Adrenal gland (tissue), 12 donors: ENCODE data around the gene MIGA2. TPM values are rescaled to one million over a fixed set of nuclear protein-coding genes. Genes with fewer than 3 reads are reported as not detected.

Experiments
- DNase-seq, 7 donors: peaks; one replicate each; pipeline ENCODE4 v3.0.0-alpha.2; 2019 to 2020
- H3K27ac ChIP-seq, 5 donors: fragments of 200-600 bp; sonication (generic) in 4 of 5; 1 replicate in 3 of 5; 2 replicates in 2 of 5; pipeline versions ENCODE4 v1.5.1 to v1.8.0; 2016 to 2020; ENCODE audit warnings: mild to moderate bottlenecking in 1 of 5
- H3K27me3 ChIP-seq: fragments of 200-600 bp; 2 replicates; pipeline ENCODE4 v1.8.0; 2021
- H3K36me3 ChIP-seq, 2 donors: fragments of 200-600 bp; replicated peaks in 1 of 2; 1 replicate in 1 of 2; 2 replicates in 1 of 2; pipeline versions ENCODE4 v1.5.1 to v1.8.0; 2018 to 2022
- H3K4me1 ChIP-seq, 2 donors: fragments of 200-600 bp; replicated peaks in 1 of 2; 1 replicate in 1 of 2; 2 replicates in 1 of 2; pipeline versions ENCODE4 v1.5.1 to v1.8.0; 2018 to 2021
- H3K4me3 ChIP-seq, 4 donors: fragments of 200-600 bp; sonication (generic) in 3 of 4; one replicate each; pipeline ENCODE4 v1.5.1; 2016 to 2018
- H3K9me3 ChIP-seq, 3 donors: fragments of 200-600 bp; sonication (generic) in 1 of 3; replicated peaks in 1 of 3; 1 replicate in 2 of 3; 2 replicates in 1 of 3; pipeline versions ENCODE4 v1.5.1 to v1.8.0; 2016 to 2021
- POLR2A ChIP-seq, 2 donors: fragments of 450-650 bp; IDR thresholded peaks; one replicate each; pipeline ENCODE4 v1.6.1; 2017; ENCODE audit warnings: antibody characterized with exemption in 2 of 2, mild to moderate bottlenecking in 2 of 2, moderate library complexity in 1 of 2
- WGBS, 4 donors: extraction: QIAGEN DNeasy Blood & Tissue Kit in 2 of 4; methylation state at CpG; one replicate each; pipeline versions ENCODE4 v1.1.5 to v1.1.7; 2013 to 2017; 5-methylcytosine and 5-hydroxymethylcytosine counted together
- intact Hi-C, 2 donors: fragments of 100-400 bp; cut with DNase I; formaldehyde crosslinking; loops; one replicate each; pipeline versions ENCODE4 v1.14.1 to v1.15.0; 2022 to 2023
- polyA plus RNA-seq, 3 donors: library from polyadenylated mRNA; stranded (reverse); fragments of 200-250 nt in 2 of 3; fragments of 350-450 nt in 1 of 3; fragmentation: Illumina TruSeq in 1 of 3; extraction: RNeasy Lipid Tissue Mini Kit (QIAGEN cat#74804) in 1 of 3; gene quantifications; one replicate each; pipeline ENCODE4 v1.2.3, GENCODE V29; 2013 to 2014
- total RNA-seq, 9 donors: library from RNA; depleted of rRNA in 4 of 9; stranded (reverse); fragments of >200 nt in 4 of 9; fragments of 120-200 nt in 1 of 9; fragmentation: NEBNext Ultra II Directional in 1 of 9; extraction: Animal tissue kit (Norgen Biotek cat#: 25700) in 1 of 9; gene quantifications; one replicate each; pipeline versions ENCODE4 v1.1.0 to v1.2.4, GENCODE V29; 2013 to 2023
- TF ChIP-seq, protein P1 (sequence below), 6 experiments: fragments of 450-650 bp in 4 of 6; fragments of 200-600 bp in 2 of 6; sonication (generic) in 1 of 6; IDR thresholded peaks; 1 replicate in 5 of 6; 2 replicates in 1 of 6; pipeline versions ENCODE4 v1.5.1 to v1.8.0; 2016 to 2021; ENCODE audit warnings: antibody characterized with exemption in 6 of 6, mild to moderate bottlenecking in 2 of 6, moderate library complexity in 1 of 6
- donor health status: healthy with polysubstance abuse.
- donor health status: Bipolar disorder and iron deficiency.
- donor health status: DM: yes; HTN: yes; CAD: no.
- donor health status: DM: no; HTN: no; CAD: no.
- donor health status: DM: no; HTN: no; CAD: no.
- donor health status: DM: yes; HTN: yes; CAD: no.

MIGA2 gene
- total and polyA plus RNA-seq, 12 donors, result 8.9 to 74.6 (median 43.7) TPM

DNA sequence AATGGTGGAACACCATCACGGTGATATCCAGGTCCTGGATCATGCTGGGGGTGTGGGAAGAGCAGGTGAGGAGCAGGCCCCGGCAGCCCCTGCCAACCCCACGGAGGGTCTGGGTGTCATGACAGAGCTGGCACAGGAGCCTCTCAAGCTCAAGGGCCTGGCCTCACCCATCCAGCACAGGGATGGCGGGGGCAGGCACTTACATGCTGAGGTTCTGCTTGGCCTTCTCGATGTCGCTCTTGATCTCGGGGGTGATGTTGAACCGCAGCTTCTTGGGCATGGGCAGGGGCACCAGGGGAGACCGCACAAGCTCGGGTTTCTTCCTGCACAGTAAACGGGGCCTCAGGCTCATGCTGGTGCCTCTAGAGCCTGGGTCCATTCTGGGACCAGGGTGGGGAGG is 61.9 kb downstream of the MIGA2 start:
- H3K4me3 ChIP-seq, result no peak overlapping the region
- peaks cover 15 to 18% of the 10 kb centered on the region in 2 donors for H3K4me1 ChIP-seq
- intact Hi-C loops, result no loop called here
- WGBS, 4 donors, result 95 to 97% (median 96%) methylated on average over 7 to 11 of the region's 11 CpGs
- no peak overlapping the region for H3K27ac ChIP-seq
- DNase-seq, result no peak
- no peaks in the 10 kb centered on the region for H3K9me3 ChIP-seq
- no peaks in the 10 kb centered on the region for H3K27me3 ChIP-seq
- TF ChIP-seq, protein P1, sequence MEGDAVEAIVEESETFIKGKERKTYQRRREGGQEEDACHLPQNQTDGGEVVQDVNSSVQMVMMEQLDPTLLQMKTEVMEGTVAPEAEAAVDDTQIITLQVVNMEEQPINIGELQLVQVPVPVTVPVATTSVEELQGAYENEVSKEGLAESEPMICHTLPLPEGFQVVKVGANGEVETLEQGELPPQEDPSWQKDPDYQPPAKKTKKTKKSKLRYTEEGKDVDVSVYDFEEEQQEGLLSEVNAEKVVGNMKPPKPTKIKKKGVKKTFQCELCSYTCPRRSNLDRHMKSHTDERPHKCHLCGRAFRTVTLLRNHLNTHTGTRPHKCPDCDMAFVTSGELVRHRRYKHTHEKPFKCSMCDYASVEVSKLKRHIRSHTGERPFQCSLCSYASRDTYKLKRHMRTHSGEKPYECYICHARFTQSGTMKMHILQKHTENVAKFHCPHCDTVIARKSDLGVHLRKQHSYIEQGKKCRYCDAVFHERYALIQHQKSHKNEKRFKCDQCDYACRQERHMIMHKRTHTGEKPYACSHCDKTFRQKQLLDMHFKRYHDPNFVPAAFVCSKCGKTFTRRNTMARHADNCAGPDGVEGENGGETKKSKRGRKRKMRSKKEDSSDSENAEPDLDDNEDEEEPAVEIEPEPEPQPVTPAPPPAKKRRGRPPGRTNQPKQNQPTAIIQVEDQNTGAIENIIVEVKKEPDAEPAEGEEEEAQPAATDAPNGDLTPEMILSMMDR (IDR thresholded peaks at IDR 0.05), result no peak
- TF ChIP-seq POLR2A (IDR thresholded peaks at IDR 0.05), result no peak
- peaks cover 0 to 30% of the 10 kb centered on the region in 2 donors for H3K36me3 ChIP-seq

DNA sequence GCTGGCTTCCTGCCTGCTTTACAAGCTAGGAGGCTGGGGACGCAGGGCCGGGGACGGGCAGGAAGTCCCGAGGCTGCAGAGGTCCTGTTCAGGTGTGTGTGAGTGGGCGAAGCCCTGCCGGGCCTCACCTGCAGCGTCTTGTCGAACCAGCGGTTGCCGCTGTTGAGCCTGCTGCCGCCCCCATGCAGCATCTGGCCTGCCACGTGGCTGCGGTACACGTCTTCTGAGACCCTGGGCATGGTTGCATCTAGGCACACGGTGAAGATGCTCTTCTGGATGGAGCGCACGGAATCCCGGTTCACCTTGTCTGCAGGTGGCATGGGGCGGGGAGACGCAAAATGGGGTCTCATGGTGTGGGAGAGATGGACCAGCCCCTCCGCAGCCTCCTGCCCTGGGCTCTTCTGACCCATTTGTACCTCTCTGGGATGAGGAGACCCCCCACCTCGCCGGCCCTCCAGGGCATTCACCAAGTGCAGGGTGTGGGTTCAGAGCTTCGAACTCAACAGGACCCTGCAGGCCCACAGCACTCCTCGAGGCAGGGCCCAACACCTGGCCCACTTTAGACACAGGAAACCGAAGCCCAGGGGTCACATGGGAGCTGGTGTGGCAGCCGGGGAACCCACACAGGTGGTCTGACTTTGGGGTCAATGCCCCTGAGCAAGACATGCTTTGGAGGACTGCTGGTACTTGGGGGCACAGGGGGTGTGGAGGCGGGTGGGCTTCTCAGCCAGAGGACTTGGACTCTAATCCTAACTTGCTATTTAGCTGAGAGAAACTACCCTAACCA is 64.2 kb downstream of the MIGA2 start:
- 46 to 97% (median 81%) methylated on average over 5 to 28 of the region's 28 CpGs for whole genome bisulfite sequencing, 4 donors
- Histone ChIP-seq H3K36me3 (peaks cover 0 to 23% of the 10 kb centered on the region in 2 donors), H3K4me1 (no peaks in the 10 kb centered on the region), H3K27me3 (no peaks in the 10 kb centered on the region), H3K9me3 (no peaks in the 10 kb centered on the region), H3K4me3 (no peak overlapping the region), H3K27ac (no peak overlapping the region)
- no peak for DNase-seq
- intact Hi-C loops, result no loop called here
- TF ChIP-seq, protein P1 (IDR thresholded peaks at IDR 0.05), result no peak
- TF ChIP-seq POLR2A (IDR thresholded peaks at IDR 0.05), result no peak

DNA sequence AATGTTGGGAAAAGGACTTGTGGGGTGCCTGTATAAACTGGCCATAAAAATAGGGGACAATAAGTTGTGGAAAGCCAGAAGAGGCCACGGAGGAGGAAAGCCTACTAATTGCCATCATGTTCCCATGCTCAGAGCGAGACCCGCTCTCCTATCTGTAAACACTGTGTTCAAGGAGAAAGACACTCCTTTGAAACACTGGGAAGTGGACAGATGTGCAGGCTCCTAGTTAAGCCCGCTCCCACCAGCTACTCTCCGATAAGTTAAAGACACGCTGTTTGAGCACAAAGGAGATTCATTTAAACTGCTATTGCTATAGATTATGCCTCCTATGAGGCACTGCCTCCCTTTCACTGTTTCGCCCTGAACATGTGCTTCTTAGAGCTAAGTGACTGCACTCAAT is 64.9 kb downstream of the MIGA2 start:
- Histone ChIP-seq H3K4me3 (no peak overlapping the region), H3K36me3 (peaks cover 0 to 16% of the 10 kb centered on the region in 2 donors), H3K27ac (no peak overlapping the region), H3K4me1 (no peaks in the 10 kb centered on the region), H3K9me3 (no peaks in the 10 kb centered on the region), H3K27me3 (no peaks in the 10 kb centered on the region)
- no peak for DNase-seq
- intact Hi-C loops, result no loop called here
- 92 to 95% (median 94%) methylated on average over 7 of the region's 7 CpGs for WGBS, 4 donors
- TF ChIP-seq POLR2A (IDR thresholded peaks at IDR 0.05), result no peak
- TF ChIP-seq, protein P1 (IDR thresholded peaks at IDR 0.05), result no peak

DNA sequence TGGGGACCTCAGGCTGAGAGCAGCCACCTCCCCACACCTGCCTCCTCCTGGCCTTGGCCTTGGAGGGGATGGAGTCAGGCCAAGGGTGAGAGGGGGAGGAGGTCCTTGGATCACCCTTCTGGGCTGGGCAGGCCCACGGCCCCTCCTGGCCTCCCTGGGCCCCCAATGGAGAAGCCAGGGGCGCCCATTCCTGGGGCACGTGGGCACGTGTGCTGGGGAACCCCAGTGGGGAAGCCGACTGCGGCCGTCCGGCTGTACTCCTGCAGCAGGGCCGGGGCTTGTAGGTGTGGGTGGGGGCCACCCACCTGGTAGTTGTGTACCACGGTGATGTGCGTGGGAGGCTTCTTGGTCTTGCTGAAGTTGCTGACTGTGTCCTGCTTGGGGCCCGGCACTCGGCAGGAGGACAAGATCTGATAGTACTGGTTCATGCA is 65.7 kb downstream of the MIGA2 start:
- Histone ChIP-seq H3K36me3 (peaks cover 0 to 10% of the 10 kb centered on the region in 2 donors), H3K27me3 (no peaks in the 10 kb centered on the region), H3K27ac (no peak overlapping the region), H3K4me3 (no peak overlapping the region), H3K4me1 (no peaks in the 10 kb centered on the region), H3K9me3 (no peaks in the 10 kb centered on the region)
- DNase-seq, result no peak
- intact Hi-C loops, result no loop called here
- 60 to 100% (median 91%) methylated on average over 1 to 13 of the region's 13 CpGs for WGBS, 4 donors
- no peak for TF ChIP-seq POLR2A (IDR thresholded peaks at IDR 0.05)
- TF ChIP-seq, protein P1 (IDR thresholded peaks at IDR 0.05), result no peak
